Breast epithelium (tissue), 4 donors: ENCODE measurements around the gene CKB. TPM values are rescaled to one million over a fixed set of nuclear protein-coding genes. Genes with fewer than 3 reads are reported as not detected.

ENCODE experiments used
- DNase-seq, 2 donors: peaks; one replicate each; pipeline ENCODE4 v3.0.0-alpha.2; 2019; ENCODE audit warnings: low spot score in 2 of 2
- H3K27ac ChIP-seq, 2 donors: fragments of 200-600 bp; sonication (generic) in 1 of 2; one replicate each; pipeline ENCODE4 v1.5.1; 2016 to 2019; ENCODE audit warnings: mild to moderate bottlenecking in 1 of 2
- H3K27me3 ChIP-seq, 2 donors: fragments of 200-600 bp; sonication (generic) in 1 of 2; one replicate each; pipeline versions ENCODE4 v1.5.1 to v1.6.0; 2017 to 2019; ENCODE audit warnings: control low read depth in 1 of 2, mild to moderate bottlenecking in 1 of 2
- H3K36me3 ChIP-seq: fragments of 200-600 bp; one replicate; pipeline ENCODE4 v1.5.1; 2019
- H3K4me1 ChIP-seq, 2 donors: fragments of 200-600 bp; sonication (generic); one replicate each; pipeline ENCODE4 v1.5.1; 2016 to 2019; ENCODE audit warnings: control low read depth in 1 of 2
- H3K4me3 ChIP-seq, 3 donors: fragments of 200-600 bp; sonication (generic); 1 replicate in 2 of 3; 2 replicates in 1 of 3; pipeline ENCODE4 v1.5.1; 2016 to 2019; ENCODE audit warnings: mild to moderate bottlenecking in 3 of 3, moderate library complexity in 2 of 3
- H3K9me3 ChIP-seq, 2 donors: fragments of 200-600 bp; sonication (generic) in 1 of 2; one replicate each; pipeline ENCODE4 v1.5.1; 2016 to 2019; ENCODE audit warnings: control low read depth in 1 of 2
- CTCF ChIP-seq, 3 donors: fragments of 450-650 bp; IDR thresholded peaks; one replicate each; pipeline ENCODE4 v1.5.1; 2016 to 2017; ENCODE audit warnings: antibody characterized with exemption in 3 of 3, mild to moderate bottlenecking in 3 of 3, moderate library complexity in 3 of 3
- POLR2A ChIP-seq: fragments of 450-650 bp; IDR thresholded peaks from one replicate; pipeline ENCODE4 v1.6.1; 2016; ENCODE audit warnings: antibody characterized with exemption, mild to moderate bottlenecking, moderate library complexity
- POLR2AphosphoS5 ChIP-seq, 3 donors: sonication (generic); formaldehyde crosslinking; IDR thresholded peaks; one replicate each; pipeline ENCODE4 v1.6.1; 2017; ENCODE audit warnings: antibody characterized with exemption in 3 of 3
- intact Hi-C: fragments of 100-400 bp; cut with DNase I; formaldehyde crosslinking; loops from one replicate; pipeline ENCODE4 v1.15.1; 2023; ENCODE audit warnings: low total_unique reads
- total RNA-seq, 3 donors: library from RNA; depleted of rRNA; stranded (reverse); fragments of >200 nt; gene quantifications; one replicate each; pipeline ENCODE4 v1.1.0, GENCODE V29; 2016

CKB gene
- total RNA-seq, 3 donors from 2014 or later, result 61.6 to 305 (median 83.2) TPM

GRCh38 chr14:103548463-103549351, 26.1 kb upstream of the CKB start:
- peaks cover 30 to 45% of the 10 kb centered on the region in 2 donors for H3K4me1 ChIP-seq
- H3K4me3 ChIP-seq, result no peak overlapping the region
- H3K27ac ChIP-seq, result peak overlapping the region; percentile 97 to 98
- no peak for DNase-seq
- intact Hi-C loops, result no loop called here
- no peaks in the 10 kb centered on the region for H3K9me3 ChIP-seq
- no peaks in the 10 kb centered on the region for H3K27me3 ChIP-seq
- no peaks in the 10 kb centered on the region for H3K36me3 ChIP-seq
- TF ChIP-seq POLR2A (no peak), CTCF (IDR thresholded peaks at IDR 0.05) (no peak), POLR2AphosphoS5 (IDR thresholded peaks at IDR 0.05) (no peak)

- DNase-seq, result no peak
- Histone ChIP-seq H3K27ac (no peak overlapping the region), H3K4me3 (no peak overlapping the region), H3K4me1 (peaks cover 37 to 50% of the 10 kb centered on the region in 2 donors), H3K9me3 (no peaks in the 10 kb centered on the region), H3K36me3 (no peaks in the 10 kb centered on the region), H3K27me3 (no peaks in the 10 kb centered on the region)
- intact Hi-C loops, result no loop called here
- no peak for TF ChIP-seq POLR2AphosphoS5 (IDR thresholded peaks at IDR 0.05)
- TF ChIP-seq CTCF (IDR thresholded peaks at IDR 0.05), result no peak
- TF ChIP-seq POLR2A, result no peak
These were observed 25.4 kb upstream of the CKB start for GRCh38 chr14:103547941-103548462.

- no peak for DNase-seq
- Histone ChIP-seq H3K36me3 (no peaks in the 10 kb centered on the region), H3K27ac (no peak overlapping the region), H3K4me1 (peaks cover 42 to 55% of the 10 kb centered on the region in 2 donors), H3K27me3 (no peaks in the 10 kb centered on the region), H3K9me3 (no peaks in the 10 kb centered on the region), H3K4me3 (no peak overlapping the region)
- intact Hi-C loops, result no loop called here
- TF ChIP-seq POLR2AphosphoS5 (IDR thresholded peaks at IDR 0.05) (no peak), POLR2A (no peak), CTCF (IDR thresholded peaks at IDR 0.05) (no peak)
These were observed 24.9 kb upstream of the CKB start for GRCh38 chr14:103547455-103547940.

GRCh38 chr14:103546652-103547454, 24.2 kb upstream of the CKB start:
- peak in 1 of 2 donors; percentile 78 for DNase-seq
- H3K27me3 ChIP-seq, result no peaks in the 10 kb centered on the region
- intact Hi-C loops, result no loop called here
- H3K4me3 ChIP-seq, result no peak overlapping the region
- H3K9me3 ChIP-seq, result no peaks in the 10 kb centered on the region
- H3K4me1 ChIP-seq, result peaks cover 43 to 56% of the 10 kb centered on the region in 2 donors
- TF ChIP-seq POLR2AphosphoS5 (IDR thresholded peaks at IDR 0.05) (peak in 2 of 3 donors; percentile 20 to 54), POLR2A (no peak), CTCF (IDR thresholded peaks at IDR 0.05) (peak; percentile 69 to 93 (median 92))
- H3K36me3 ChIP-seq, result no peaks in the 10 kb centered on the region
- H3K27ac ChIP-seq, result no peak overlapping the region
